ENCODE data around the gene PPP1R10. TPM values are rescaled to one million over a fixed set of nuclear protein-coding genes. Genes with fewer than 3 reads are reported as not detected.

Gene PPP1R10
- total and polyA plus RNA-seq, 2 experiments from 2014 or later, result 34.5 to 38.6 TPM

- under 1% methylated on average over 34 of the region's 34 CpGs for WGBS (ENCODE audit: low lambda C conversion rate, missing lambda C conversion rate)
- Histone ChIP-seq H3K9me3 (ENCODE audit: low read depth) (no peaks in the 10 kb centered on the region), H3K27me3 (no peaks in the 10 kb centered on the region), H3K4me1 (ENCODE audit: insufficient read depth) (peaks cover 18% of the 10 kb centered on the region), H3K36me3 (replicated peaks; ENCODE audit: insufficient read depth, low read depth) (peaks cover 6% of the 10 kb centered on the region), H3K4me2 (peak within 1 kb of the TSS; percentile 90), H3K79me2 (peaks cover 37% of the 10 kb centered on the region), H3K4me3 (peak within 1 kb of the TSS; percentile 81), H3K27ac (peak within 1 kb of the TSS; percentile 98), H3K9me2 (replicated peaks; ENCODE audit: insufficient read depth) (no peaks in the 10 kb centered on the region), H2AFZ (peak within 1 kb of the TSS; percentile 24), H4K20me1 (ENCODE audit: insufficient read depth, poor library complexity, severe bottlenecking) (peaks cover 14% of the 10 kb centered on the region)
- TF ChIP-seq EZH2 (IDR thresholded peaks at IDR 0.05; ENCODE audit: borderline replicate concordance) (no peak), CTCF (IDR thresholded peaks at IDR 0.05; ENCODE audit: poor library complexity) (no peak), EZH2phosphoT487 (IDR thresholded peaks at IDR 0.05; ENCODE audit: low read depth, severe bottlenecking, unreplicated experiment) (no peak)
- DNase-seq (ENCODE audit: low spot score), result peak; percentile 98
Measured at GRCh38 chr6:30617565-30618269, 674 bp upstream of the PPP1R10 start, which contains the start of gene MRPS18B. Gene MRPS18B (plus strand): TSS chr6:30617840. CDS start chr6:30617866, 26 bp downstream.

GRCh38 chr6:30615958-30616810 is 859 bp downstream of the PPP1R10 start:
- Histone ChIP-seq H3K27me3 (no peaks in the 10 kb centered on the region), H3K79me2 (peaks cover 37% of the 10 kb centered on the region)
- WGBS (ENCODE audit: low lambda C conversion rate, missing lambda C conversion rate), result 2% methylated on average over 10 of the region's 10 CpGs

More at GRCh38 chr6:30615958-30616810, 859 bp downstream of the PPP1R10 start:
- H3K4me1 ChIP-seq (ENCODE audit: insufficient read depth), result peaks cover 18% of the 10 kb centered on the region
- H3K9me2 ChIP-seq (replicated peaks; ENCODE audit: insufficient read depth), result no peaks in the 10 kb centered on the region
- peak; percentile 37 for DNase-seq (ENCODE audit: low spot score)
- peak overlapping the region; percentile 81 for H3K4me3 ChIP-seq
- H4K20me1 ChIP-seq (ENCODE audit: insufficient read depth, poor library complexity, severe bottlenecking), result peaks cover 21% of the 10 kb centered on the region
- H2AFZ ChIP-seq, result no peak overlapping the region
- H3K36me3 ChIP-seq (replicated peaks; ENCODE audit: insufficient read depth, low read depth), result peaks cover 6% of the 10 kb centered on the region
- H3K27ac ChIP-seq, result peak overlapping the region; percentile 98
- H3K9me3 ChIP-seq (ENCODE audit: low read depth), result no peaks in the 10 kb centered on the region
- TF ChIP-seq EZH2phosphoT487 (IDR thresholded peaks at IDR 0.05; ENCODE audit: low read depth, severe bottlenecking, unreplicated experiment) (no peak), EZH2 (IDR thresholded peaks at IDR 0.05; ENCODE audit: borderline replicate concordance) (no peak), CTCF (IDR thresholded peaks at IDR 0.05; ENCODE audit: poor library complexity) (no peak)
- H3K4me2 ChIP-seq, result peak overlapping the region; percentile 90

All from hepatocyte (in vitro differentiated cells).